Panc1 (cell line): ENCODE data around the gene ADD1.

Source experiments
- SIN3A ChIP-seq: IDR thresholded peaks from 2 replicates; pipeline ENCODE4 v1.6.1; 2012; ENCODE audit warnings: low read depth, mild to moderate bottlenecking, low read length, moderate library complexity, borderline replicate concordance; ENCODE audit not compliant: insufficient read depth
- TCF7L2 ChIP-seq: IDR thresholded peaks from 2 replicates; pipeline ENCODE4 v1.6.1; 2011; ENCODE audit warnings: mild to moderate bottlenecking, low read depth, low read length, inconsistent platforms
- TF ChIP-seq, protein P1 (sequence below): fragments of 450-650 bp; IDR thresholded peaks from 2 replicates; pipeline ENCODE4 v1.5.1; 2017; ENCODE audit warnings: mild to moderate bottlenecking
- TF ChIP-seq, protein P2 (sequence below), 2 experiments: IDR thresholded peaks; 2 replicates each; pipeline ENCODE4 v1.6.1; 2011 to 2012; ENCODE audit warnings: low read depth in 2 of 2, control low read depth in 1 of 2, low read length in 1 of 2, mild to moderate bottlenecking in 1 of 2, moderate library complexity in 1 of 2; ENCODE audit not compliant: insufficient read depth in 1 of 2

GRCh38 chr4:2795300-2795892, 48.2 kb upstream of the ADD1 start:
- TF ChIP-seq, protein P1, sequence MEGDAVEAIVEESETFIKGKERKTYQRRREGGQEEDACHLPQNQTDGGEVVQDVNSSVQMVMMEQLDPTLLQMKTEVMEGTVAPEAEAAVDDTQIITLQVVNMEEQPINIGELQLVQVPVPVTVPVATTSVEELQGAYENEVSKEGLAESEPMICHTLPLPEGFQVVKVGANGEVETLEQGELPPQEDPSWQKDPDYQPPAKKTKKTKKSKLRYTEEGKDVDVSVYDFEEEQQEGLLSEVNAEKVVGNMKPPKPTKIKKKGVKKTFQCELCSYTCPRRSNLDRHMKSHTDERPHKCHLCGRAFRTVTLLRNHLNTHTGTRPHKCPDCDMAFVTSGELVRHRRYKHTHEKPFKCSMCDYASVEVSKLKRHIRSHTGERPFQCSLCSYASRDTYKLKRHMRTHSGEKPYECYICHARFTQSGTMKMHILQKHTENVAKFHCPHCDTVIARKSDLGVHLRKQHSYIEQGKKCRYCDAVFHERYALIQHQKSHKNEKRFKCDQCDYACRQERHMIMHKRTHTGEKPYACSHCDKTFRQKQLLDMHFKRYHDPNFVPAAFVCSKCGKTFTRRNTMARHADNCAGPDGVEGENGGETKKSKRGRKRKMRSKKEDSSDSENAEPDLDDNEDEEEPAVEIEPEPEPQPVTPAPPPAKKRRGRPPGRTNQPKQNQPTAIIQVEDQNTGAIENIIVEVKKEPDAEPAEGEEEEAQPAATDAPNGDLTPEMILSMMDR: no peak
- no peak for TF ChIP-seq TCF7L2
- TF ChIP-seq, protein P2, sequence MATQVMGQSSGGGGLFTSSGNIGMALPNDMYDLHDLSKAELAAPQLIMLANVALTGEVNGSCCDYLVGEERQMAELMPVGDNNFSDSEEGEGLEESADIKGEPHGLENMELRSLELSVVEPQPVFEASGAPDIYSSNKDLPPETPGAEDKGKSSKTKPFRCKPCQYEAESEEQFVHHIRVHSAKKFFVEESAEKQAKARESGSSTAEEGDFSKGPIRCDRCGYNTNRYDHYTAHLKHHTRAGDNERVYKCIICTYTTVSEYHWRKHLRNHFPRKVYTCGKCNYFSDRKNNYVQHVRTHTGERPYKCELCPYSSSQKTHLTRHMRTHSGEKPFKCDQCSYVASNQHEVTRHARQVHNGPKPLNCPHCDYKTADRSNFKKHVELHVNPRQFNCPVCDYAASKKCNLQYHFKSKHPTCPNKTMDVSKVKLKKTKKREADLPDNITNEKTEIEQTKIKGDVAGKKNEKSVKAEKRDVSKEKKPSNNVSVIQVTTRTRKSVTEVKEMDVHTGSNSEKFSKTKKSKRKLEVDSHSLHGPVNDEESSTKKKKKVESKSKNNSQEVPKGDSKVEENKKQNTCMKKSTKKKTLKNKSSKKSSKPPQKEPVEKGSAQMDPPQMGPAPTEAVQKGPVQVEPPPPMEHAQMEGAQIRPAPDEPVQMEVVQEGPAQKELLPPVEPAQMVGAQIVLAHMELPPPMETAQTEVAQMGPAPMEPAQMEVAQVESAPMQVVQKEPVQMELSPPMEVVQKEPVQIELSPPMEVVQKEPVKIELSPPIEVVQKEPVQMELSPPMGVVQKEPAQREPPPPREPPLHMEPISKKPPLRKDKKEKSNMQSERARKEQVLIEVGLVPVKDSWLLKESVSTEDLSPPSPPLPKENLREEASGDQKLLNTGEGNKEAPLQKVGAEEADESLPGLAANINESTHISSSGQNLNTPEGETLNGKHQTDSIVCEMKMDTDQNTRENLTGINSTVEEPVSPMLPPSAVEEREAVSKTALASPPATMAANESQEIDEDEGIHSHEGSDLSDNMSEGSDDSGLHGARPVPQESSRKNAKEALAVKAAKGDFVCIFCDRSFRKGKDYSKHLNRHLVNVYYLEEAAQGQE (IDR thresholded peaks at IDR 0.05; ENCODE audit: insufficient read depth in 1 of 2, low read depth in 2 of 2, low read length in 1 of 2): no peak
- TF ChIP-seq SIN3A: no peak
